Testis (tissue), 3 donors: ENCODE results near the gene LIPT1. TPM values are rescaled to one million over a fixed set of nuclear protein-coding genes. Genes with fewer than 3 reads are reported as not detected.
"Not testable (repeated sequence)": the region's sequence is repeated elsewhere in the genome, so short reads cannot be mapped to it uniquely, and the experiment has no call there.

ENCODE experiments used
- DNase-seq: peaks from one replicate; pipeline ENCODE4 v3.0.0-alpha.2; 2019
- H3K27ac ChIP-seq, 2 donors: fragments of 200-600 bp; sonication (generic); one replicate each; pipeline ENCODE4 v1.5.1; 2019
- H3K27me3 ChIP-seq: fragments of 200-600 bp; sonication (generic); one replicate; pipeline ENCODE4 v1.5.1; 2019
- H3K36me3 ChIP-seq: fragments of 200-600 bp; sonication (generic); one replicate; pipeline ENCODE4 v1.5.1; 2017; ENCODE audit warnings: low read depth; ENCODE audit errors: missing control alignments
- H3K4me1 ChIP-seq: fragments of 200-600 bp; sonication (generic); one replicate; pipeline ENCODE4 v1.5.1; 2019
- H3K4me3 ChIP-seq, 2 donors: fragments of 200-600 bp; sonication (generic); one replicate each; pipeline ENCODE4 v1.5.1; 2017 to 2019
- H3K9me3 ChIP-seq: fragments of 200-600 bp; sonication (generic); one replicate; pipeline ENCODE4 v1.5.1; 2017
- CTCF ChIP-seq, 3 experiments: fragments of 450-650 bp in 2 of 3; fragments of 200-600 bp in 1 of 3; sonication (generic) in 1 of 3; IDR thresholded peaks; one replicate each; pipeline ENCODE4 v1.5.1; 2016 to 2019; ENCODE audit warnings: antibody characterized with exemption in 3 of 3, mild to moderate bottlenecking in 2 of 3, moderate library complexity in 1 of 3
- POLR2A ChIP-seq: fragments of 450-650 bp; IDR thresholded peaks from one replicate; pipeline ENCODE4 v1.6.1; 2017; ENCODE audit warnings: antibody characterized with exemption, mild to moderate bottlenecking, moderate library complexity
- WGBS, 2 donors: methylation state at CpG; one replicate each; pipeline ENCODE4 v1.1.5; 2018; 5-methylcytosine and 5-hydroxymethylcytosine counted together
- intact Hi-C: fragments of 100-400 bp; cut with DNase I; formaldehyde crosslinking; loops from one replicate; pipeline ENCODE4 v1.15.1; 2023; ENCODE audit warnings: low total_unique reads
- polyA plus RNA-seq: library from polyadenylated mRNA; stranded (reverse); fragments of 350-450 nt; fragmentation: Illumina TruSeq; extraction: RNeasy Lipid Tissue Mini Kit (QIAGEN cat#74804); gene quantifications from one replicate; pipeline ENCODE4 v1.2.3, GENCODE V29; 2014; ENCODE audit warnings: low read depth, low replicate concordance; ENCODE audit not compliant: insufficient read depth
- total RNA-seq, 2 donors: library from RNA; depleted of rRNA; stranded (reverse); fragments of >200 nt; gene quantifications; one replicate each; pipeline ENCODE4 v1.2.3, GENCODE V29; 2016

The LIPT1 gene
- total and polyA plus RNA-seq, 3 donors from 2014 or later, result 12.8 to 23.2 (median 14.1) TPM

- Histone ChIP-seq H3K27ac (no peak overlapping the region), H3K9me3 (no peaks in the 10 kb centered on the region), H3K27me3 (no peaks in the 10 kb centered on the region), H3K4me1 (no peaks in the 10 kb centered on the region), H3K36me3 (no peaks in the 10 kb centered on the region), H3K4me3 (no peak overlapping the region)
- TF ChIP-seq POLR2A (no peak), CTCF (IDR thresholded peaks at IDR 0.05) (no peak)
- no peak for DNase-seq
- intact Hi-C loops, result no loop called here
- 81 to 86% methylated on average over 4 of the region's 4 CpGs for WGBS, 2 donors
Measured at GRCh38 chr2:99112617-99113016, 42.1 kb upstream of the LIPT1 start.

- no peak for DNase-seq
- TF ChIP-seq CTCF (IDR thresholded peaks at IDR 0.05) (no peak), POLR2A (no peak)
- Histone ChIP-seq H3K4me3 (no peak overlapping the region), H3K36me3 (no peaks in the 10 kb centered on the region), H3K27ac (no peak overlapping the region), H3K27me3 (no peaks in the 10 kb centered on the region), H3K4me1 (no peaks in the 10 kb centered on the region), H3K9me3 (no peaks in the 10 kb centered on the region)
- intact Hi-C loops, result no loop called here
- 78 to 79% methylated on average over 2 of the region's 2 CpGs for WGBS, 2 donors
Measured at GRCh38 chr2:99127981-99128380, 26.8 kb upstream of the LIPT1 start.

- 88 to 97% methylated on average over 1 to 2 of the region's 2 CpGs for WGBS, 2 donors
- H3K9me3 ChIP-seq, H3K36me3 ChIP-seq: not testable (repeated sequence)
Measured at GRCh38 chr2:99135044-99135556, 19.7 kb upstream of the LIPT1 start.

GRCh38 chr2:99139003-99139402, 15.8 kb upstream of the LIPT1 start:
- H3K27me3 ChIP-seq, result no peaks in the 10 kb centered on the region
- no peaks in the 10 kb centered on the region for H3K36me3 ChIP-seq
- no peak overlapping the region for H3K4me3 ChIP-seq
- no peaks in the 10 kb centered on the region for H3K9me3 ChIP-seq
- intact Hi-C loops, result no loop called here
- DNase-seq, result no peak
- H3K4me1 ChIP-seq, result peaks cover 3% of the 10 kb centered on the region
- no peak overlapping the region for H3K27ac ChIP-seq
- TF ChIP-seq POLR2A, result no peak
- TF ChIP-seq CTCF (IDR thresholded peaks at IDR 0.05), result no peak
- 90 to 93% methylated on average over 4 of the region's 4 CpGs for WGBS, 2 donors

More at GRCh38 chr2:99135044-99135556, 19.7 kb upstream of the LIPT1 start:
- intact Hi-C loops, H3K27ac ChIP-seq, H3K27me3 ChIP-seq, H3K4me3 ChIP-seq, H3K4me1 ChIP-seq, DNase-seq: not testable (repeated sequence)

- no peak for DNase-seq
- H3K4me1 ChIP-seq, result peaks cover 3% of the 10 kb centered on the region
- H3K9me3 ChIP-seq, result no peaks in the 10 kb centered on the region
- H3K27me3 ChIP-seq, result no peaks in the 10 kb centered on the region
- TF ChIP-seq POLR2A (no peak), CTCF (IDR thresholded peaks at IDR 0.05) (no peak)
- peak overlapping the region; percentile 72 to 94 for H3K4me3 ChIP-seq
- intact Hi-C loops, result no loop called here
- WGBS, 2 donors, result 19% methylated on average over 16 to 17 of the region's 17 CpGs
- H3K36me3 ChIP-seq, result no peaks in the 10 kb centered on the region
- H3K27ac ChIP-seq, result peak overlapping the region; percentile 86
Measured at GRCh38 chr2:99140056-99140859, 14.5 kb upstream of the LIPT1 start.
